ENCODE results near the gene AQP1.

The AQP1 gene

GRCh38 chr7:30907527-30908267, 4.0 kb upstream of the AQP1 start:
- no peak for DNase-seq

GRCh38 chr7:30908681-30909080, 3.0 kb upstream of the AQP1 start:
- no peak for DNase-seq

- DNase-seq = no peak
These were observed 2.2 kb upstream of the AQP1 start for GRCh38 chr7:30909431-30909830.

- no peak for DNase-seq
These were observed 1.1 kb upstream of the AQP1 start for GRCh38 chr7:30910411-30911073.

- DNase-seq = no peak
These were observed 520 bp upstream of the AQP1 start for GRCh38 chr7:30911133-30911532.

- no peak for DNase-seq
These were observed 523 bp downstream of the AQP1 start for GRCh38 chr7:30912021-30912730.

- DNase-seq = no peak
These were observed 1.0 kb downstream of the AQP1 start for GRCh38 chr7:30912731-30912985.

- no peak for DNase-seq
These were observed 1.5 kb downstream of the AQP1 start for GRCh38 chr7:30912986-30913811.

- DNase-seq = no peak
These were observed 2.3 kb downstream of the AQP1 start for GRCh38 chr7:30913821-30914515.

GRCh38 chr7:30914596-30914995, 2.9 kb downstream of the AQP1 start:
- DNase-seq = no peak

GRCh38 chr7:30915005-30915601, 3.5 kb downstream of the AQP1 start:
- DNase-seq = no peak

GRCh38 chr7:30915751-30916150, 4.1 kb downstream of the AQP1 start:
- DNase-seq = no peak

- no peak for DNase-seq
These were observed 4.6 kb downstream of the AQP1 start for GRCh38 chr7:30916255-30916654.

- DNase-seq = no peak
These were observed 5.1 kb downstream of the AQP1 start for GRCh38 chr7:30916767-30917166.

- no peak for DNase-seq
These were observed 5.7 kb downstream of the AQP1 start for GRCh38 chr7:30917216-30917893.

- DNase-seq = no peak
These were observed 7.0 kb downstream of the AQP1 start for GRCh38 chr7:30918676-30919075.

- no peak for DNase-seq
These were observed 8.4 kb downstream of the AQP1 start for GRCh38 chr7:30920021-30920583.

GRCh38 chr7:30920584-30921539, 9.2 kb downstream of the AQP1 start:
- no peak for DNase-seq

- no peak for DNase-seq
These were observed 10.1 kb downstream of the AQP1 start for GRCh38 chr7:30921540-30922401.
